Vagina (tissue), 2 donors: ENCODE measurements around the gene TPO.

Experiments
- CTCF ChIP-seq, 3 experiments: fragments of 450-650 bp in 2 of 3; fragments of 200-600 bp in 1 of 3; sonication (generic) in 1 of 3; IDR thresholded peaks; one replicate each; pipeline ENCODE4 v1.5.1; 2017 to 2019; ENCODE audit warnings: antibody characterized with exemption in 3 of 3, mild to moderate bottlenecking in 2 of 3, moderate library complexity in 2 of 3
- POLR2A ChIP-seq, 2 donors: fragments of 450-650 bp; IDR thresholded peaks; one replicate each; pipeline ENCODE4 v1.6.1; 2017; ENCODE audit warnings: antibody characterized with exemption in 2 of 2, mild to moderate bottlenecking in 2 of 2, moderate library complexity in 2 of 2
- POLR2AphosphoS5 ChIP-seq, 2 donors: sonication (generic); formaldehyde crosslinking; IDR thresholded peaks; one replicate each; pipeline ENCODE4 v1.9.0; 2017; ENCODE audit warnings: antibody characterized with exemption in 2 of 2, mild to moderate bottlenecking in 2 of 2, low read depth in 1 of 2; ENCODE audit not compliant: insufficient read depth in 1 of 2

DNA sequence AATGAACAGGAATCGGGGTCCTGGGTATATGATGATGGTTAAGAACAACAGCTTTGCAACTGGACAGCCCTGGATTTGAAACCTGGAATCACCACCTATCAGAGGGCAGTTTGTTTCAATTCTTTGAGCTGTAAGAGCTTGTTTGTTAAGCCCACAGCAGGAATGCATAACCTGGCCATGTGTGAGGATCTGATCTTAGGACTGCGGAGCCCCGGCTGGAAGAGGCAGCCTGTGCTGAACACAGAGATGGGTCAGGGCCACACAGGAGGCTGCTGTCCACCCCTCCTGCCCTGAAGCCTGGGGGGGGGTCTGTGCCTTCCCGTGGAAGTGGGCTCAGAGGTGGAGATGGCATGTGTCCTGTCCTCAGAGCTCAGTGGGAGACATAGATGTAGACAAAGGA lies 24.3 kb downstream of the TPO start:
- TF ChIP-seq CTCF (IDR thresholded peaks at IDR 0.05) (no peak), POLR2AphosphoS5 (IDR thresholded peaks at IDR 0.05; ENCODE audit: insufficient read depth in 1 of 2, low read depth in 1 of 2) (no peak), POLR2A (IDR thresholded peaks at IDR 0.05) (no peak)
